Measurements from ENCODE around the gene FLRT1.

FLRT1 gene

DNA sequence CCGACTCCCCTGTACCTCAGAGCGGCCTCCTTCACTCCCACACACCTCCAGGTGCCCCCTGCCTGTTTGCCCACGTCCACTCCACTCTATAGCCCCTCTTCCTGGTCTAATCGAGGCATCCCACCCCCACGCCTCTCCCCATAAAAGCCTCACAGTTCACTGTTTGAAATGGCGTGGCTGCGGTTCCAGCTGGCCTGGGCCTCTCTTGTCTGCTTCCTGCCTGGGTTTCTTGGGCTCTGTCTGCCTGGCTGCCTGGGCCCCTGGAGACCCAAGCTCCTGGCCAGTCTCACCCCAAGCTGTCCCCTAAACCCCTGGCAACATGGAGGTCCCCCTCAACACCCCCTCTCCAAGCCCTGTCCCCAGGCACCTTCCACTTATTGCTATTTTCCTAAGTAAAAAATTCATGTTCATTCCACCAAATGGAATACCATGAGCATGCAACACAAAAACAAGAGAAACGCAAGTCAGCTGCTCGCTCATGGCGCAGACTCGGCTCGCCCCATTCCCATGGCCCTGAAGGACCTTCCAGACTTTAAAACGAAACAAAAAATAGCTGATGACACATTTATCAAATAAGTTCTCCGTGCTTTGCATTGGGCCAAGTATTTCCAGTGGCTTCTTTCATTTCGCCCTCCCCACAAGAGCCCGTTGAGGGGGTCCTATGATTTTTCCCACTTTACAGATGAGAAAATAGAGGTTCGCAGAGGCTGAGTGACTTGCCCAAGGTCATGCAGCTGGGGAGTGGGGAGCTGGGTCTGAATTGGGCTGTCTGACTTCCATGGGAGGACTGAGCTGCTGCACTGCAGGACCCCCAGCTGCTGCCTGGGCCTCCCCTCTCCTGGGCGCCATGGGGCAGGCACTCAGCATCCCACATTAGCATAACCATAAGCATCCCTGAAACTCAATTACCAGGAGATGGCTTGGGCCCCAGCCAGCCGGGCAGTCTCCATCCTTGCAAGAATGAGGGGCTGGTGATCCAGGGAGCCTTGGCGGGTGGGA, 11.7 kb upstream of the FLRT1 start:
- no peak for DNase-seq (ENCODE audit: low read depth)

- DNase-seq (ENCODE audit: low read depth), result no peak
Measured at GRCh38 chr11:64025205-64025604, 10.5 kb upstream of the FLRT1 start.

DNA sequence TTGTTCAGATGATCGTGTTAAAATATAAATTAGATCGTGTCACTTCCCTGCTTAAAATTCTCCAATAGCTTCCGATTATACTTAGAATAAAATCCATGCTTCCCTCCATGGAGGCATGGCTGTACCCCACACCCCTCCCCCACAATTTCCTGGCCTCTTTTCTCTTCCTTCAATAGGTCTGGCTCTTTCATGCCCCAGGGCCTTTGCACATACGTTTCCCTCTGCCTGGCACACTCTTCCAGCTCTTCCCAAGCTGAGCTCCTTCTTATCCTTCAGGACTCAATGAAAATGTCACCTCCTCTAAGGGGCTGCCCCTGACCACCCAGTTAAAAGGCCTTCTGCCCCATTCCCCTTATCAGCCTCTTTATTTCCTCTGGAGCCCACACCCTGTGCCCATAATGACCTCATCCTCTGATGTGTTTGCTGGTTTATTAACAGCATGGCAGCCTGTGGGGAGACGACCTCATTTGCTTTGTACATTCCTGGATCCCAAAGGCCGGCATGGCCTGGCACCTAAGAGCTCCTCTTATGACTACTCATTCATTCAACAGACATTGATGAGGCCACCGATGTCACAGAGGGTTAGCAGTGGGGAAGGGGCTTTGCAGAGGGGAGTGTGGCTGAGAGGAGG, 9.0 kb upstream of the FLRT1 start:
- DNase-seq (ENCODE audit: low read depth), result no peak

- DNase-seq (ENCODE audit: low read depth), result no peak
Measured at GRCh38 chr11:64027651-64028397, 7.9 kb upstream of the FLRT1 start.

DNA sequence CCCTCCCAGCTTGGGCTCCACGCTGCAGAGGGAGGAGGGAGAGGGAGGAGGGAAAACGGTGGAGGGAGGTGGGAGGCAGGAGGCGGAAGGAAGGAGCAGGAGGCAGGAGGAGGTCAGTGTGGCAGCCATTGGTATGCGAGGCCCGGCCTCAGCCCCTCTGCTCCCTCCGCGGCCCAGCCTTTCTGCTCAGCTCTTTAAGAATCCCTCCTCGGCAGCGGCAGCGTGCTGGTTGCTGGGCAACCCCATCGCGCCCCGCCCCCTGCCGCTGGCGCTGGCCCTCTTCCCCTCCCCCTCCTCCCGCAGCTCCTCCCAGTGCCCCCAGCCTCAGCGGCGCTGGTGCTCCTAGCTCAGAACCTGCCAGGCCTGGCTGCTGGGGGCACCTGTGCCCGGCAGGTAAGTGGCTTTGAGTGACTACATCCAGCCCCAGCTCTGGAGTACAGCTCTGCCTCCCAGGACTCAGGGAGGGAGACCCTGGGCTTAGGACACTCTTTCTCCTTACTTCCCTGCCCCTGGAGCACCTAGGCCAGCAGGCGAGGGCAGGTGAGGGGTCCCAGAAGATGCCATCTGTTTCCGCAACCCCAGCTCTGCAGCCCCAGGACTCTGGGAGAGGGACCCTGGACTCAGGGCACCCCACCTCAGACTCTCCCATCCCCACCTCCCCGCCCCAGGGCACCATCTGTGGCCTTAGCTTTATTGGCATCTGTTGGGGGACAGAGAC, 7.2 kb upstream of the FLRT1 start:
- no peak for DNase-seq (ENCODE audit: low read depth)

- no peak for DNase-seq (ENCODE audit: low read depth)
Measured at GRCh38 chr11:64029773-64030172, 6.0 kb upstream of the FLRT1 start.

DNA sequence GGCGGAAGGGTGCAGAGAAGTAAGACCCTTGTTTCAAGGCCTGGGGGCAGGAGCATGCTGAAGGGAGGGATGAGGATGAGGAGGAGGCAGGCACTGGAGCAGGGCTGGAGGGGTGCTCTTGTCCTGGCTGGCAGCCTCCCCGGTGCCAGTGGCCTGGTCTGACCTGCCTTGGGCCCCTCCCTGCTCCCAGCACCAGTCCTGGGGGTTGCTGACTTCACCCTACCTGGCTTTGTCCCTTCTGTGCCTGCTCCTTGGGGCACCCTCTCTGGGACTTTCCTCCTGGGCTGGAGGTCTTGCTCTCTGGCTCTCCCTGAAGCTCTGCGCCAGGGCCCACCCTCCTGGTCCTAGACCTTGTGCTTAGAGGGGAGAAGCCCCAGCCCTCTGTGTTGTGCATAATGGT, 4.7 kb upstream of the FLRT1 start:
- DNase-seq (ENCODE audit: low read depth), result no peak

DNA sequence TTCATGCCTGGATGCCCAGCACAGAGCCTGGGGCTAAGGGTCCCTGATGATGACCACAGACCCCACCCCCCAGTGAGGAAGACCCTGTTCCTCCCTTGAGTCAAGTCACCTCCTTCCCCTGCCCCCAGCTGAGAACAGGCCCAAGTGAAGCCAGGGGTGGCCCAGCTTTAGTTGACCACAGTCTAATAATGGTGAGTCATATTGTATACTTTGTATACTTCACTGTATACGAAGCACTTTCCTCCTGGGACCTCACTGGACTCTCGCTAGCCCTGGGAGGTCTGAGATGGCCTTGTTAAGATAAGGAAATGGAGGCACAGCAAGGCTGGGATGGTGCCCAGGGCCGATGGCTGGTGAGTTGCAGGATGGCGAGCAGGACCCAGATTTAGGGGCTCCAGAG, 3.7 kb upstream of the FLRT1 start:
- DNase-seq (ENCODE audit: low read depth), result no peak

GRCh38 chr11:64034411-64034811, 1.3 kb upstream of the FLRT1 start:
- no peak for DNase-seq (ENCODE audit: low read depth)

DNA sequence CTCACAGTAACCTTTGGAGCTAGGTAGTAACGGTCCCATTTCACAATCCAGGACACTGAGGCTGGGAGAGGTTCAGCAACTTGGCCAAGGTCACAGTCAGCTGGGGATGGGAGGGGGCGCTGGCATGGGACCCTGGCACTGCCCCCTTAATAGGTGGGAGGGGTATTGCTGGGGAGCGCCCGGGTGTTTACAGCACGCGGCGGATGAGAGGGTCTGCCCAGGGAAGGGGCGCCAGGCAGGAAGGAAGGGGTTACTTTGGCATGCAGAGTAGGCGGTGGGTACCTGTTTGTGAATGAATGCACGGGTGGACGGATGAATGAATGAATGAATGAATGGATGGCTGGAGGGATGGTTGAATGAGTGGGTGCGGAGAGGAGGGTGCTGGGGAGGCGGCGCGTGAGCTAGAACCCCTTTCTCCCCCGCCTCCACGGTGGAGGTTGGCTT, 628 bp upstream of the FLRT1 start:
- DNase-seq (ENCODE audit: low read depth), result no peak

- DNase-seq (ENCODE audit: low read depth), result no peak
Measured at GRCh38 chr11:64036087-64037026, 626 bp downstream of the FLRT1 start.

DNA sequence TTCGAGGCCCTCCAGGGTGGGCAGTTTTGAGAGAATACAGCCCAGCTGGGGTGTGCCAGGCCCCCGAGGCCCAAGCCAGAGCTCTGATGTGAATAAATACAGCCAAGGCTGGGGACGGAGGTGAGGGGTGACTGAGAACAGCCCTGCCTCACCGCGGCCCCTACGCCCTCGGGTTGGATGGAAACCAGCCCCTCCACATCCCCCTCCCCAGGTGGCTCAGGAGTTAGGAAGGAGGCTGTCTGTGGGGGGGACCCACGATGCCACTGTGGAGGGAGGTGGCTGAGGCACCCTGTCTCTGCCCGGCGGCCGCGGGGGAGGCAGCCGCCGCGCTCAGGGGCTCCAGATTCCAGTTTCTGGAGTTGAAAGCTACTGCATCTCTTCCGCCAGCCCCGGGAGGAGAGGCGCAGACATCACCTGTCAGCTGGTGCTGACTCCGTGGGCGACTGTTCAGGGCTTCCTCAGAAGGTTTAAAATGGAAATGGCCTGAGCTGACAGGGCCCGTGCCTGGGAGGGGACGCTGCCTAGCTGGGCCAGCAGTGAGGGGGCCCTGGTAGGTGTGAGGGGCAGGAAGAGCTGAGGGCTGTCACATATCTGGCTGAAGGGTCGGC, 1.4 kb downstream of the FLRT1 start:
- DNase-seq (ENCODE audit: low read depth), result no peak

- no peak for DNase-seq (ENCODE audit: low read depth)
Measured at GRCh38 chr11:64038500-64038899, 2.8 kb downstream of the FLRT1 start.

DNA sequence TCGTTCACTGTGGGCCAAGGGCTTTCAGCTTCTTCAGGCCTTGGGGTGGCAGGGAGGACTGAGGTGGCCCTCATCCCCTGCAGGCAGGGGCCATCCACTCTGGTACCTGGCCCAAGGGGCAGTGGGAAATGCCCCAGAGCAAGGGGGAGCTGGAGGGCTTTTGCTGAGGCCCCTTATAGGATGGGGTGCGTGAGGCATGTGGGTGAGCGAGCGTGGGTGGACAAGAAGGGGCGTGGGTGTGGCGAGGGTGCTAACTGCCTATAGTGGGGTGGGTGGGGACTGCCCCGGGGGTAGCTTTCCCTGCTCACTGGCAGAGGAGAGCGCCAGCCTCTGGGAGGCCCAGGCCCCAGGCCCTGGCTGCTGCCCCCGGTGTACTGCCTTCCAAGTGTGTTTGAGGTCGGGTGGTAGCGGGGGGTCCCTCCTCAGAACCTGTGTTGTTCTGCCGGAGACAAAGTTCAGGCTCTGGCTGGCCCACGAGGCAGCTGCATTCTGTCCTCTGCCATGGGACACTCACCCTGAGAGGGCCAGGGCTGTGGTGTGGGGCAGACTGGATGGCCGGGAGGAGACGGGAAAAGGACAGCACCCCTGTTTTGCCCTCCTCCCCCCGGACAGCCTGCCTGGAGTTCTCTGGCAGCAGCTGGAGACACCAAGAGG, 3.4 kb downstream of the FLRT1 start:
- DNase-seq (ENCODE audit: low read depth), result no peak

- DNase-seq (ENCODE audit: low read depth), result no peak
Measured at GRCh38 chr11:64040684-64041322, 5.1 kb downstream of the FLRT1 start.

DNA sequence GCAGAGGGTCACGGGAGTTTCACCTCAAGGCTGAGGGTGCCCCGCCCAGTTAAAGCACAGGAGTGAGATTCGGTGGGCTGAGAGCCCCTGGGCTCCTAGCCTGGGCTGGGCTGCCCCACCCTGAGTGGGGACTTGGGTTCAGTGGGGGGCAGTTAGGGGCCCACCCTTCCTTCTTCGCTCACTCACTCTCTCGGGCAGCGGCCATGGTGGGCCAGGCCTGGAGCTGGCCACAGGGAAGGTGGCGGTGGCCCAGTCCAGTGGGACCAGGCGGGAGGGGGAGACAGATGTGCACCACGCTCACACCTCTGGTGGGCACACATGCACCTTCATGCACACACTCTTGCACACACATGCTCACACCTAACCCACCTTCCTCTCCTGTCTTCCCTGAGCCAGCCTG, 6.1 kb downstream of the FLRT1 start:
- no peak for DNase-seq (ENCODE audit: low read depth)

- no peak for DNase-seq (ENCODE audit: low read depth)
Measured at GRCh38 chr11:64042301-64042700, 6.6 kb downstream of the FLRT1 start.

GRCh38 chr11:64043545-64043944, 7.8 kb downstream of the FLRT1 start:
- no peak for DNase-seq (ENCODE audit: low read depth)

DNA sequence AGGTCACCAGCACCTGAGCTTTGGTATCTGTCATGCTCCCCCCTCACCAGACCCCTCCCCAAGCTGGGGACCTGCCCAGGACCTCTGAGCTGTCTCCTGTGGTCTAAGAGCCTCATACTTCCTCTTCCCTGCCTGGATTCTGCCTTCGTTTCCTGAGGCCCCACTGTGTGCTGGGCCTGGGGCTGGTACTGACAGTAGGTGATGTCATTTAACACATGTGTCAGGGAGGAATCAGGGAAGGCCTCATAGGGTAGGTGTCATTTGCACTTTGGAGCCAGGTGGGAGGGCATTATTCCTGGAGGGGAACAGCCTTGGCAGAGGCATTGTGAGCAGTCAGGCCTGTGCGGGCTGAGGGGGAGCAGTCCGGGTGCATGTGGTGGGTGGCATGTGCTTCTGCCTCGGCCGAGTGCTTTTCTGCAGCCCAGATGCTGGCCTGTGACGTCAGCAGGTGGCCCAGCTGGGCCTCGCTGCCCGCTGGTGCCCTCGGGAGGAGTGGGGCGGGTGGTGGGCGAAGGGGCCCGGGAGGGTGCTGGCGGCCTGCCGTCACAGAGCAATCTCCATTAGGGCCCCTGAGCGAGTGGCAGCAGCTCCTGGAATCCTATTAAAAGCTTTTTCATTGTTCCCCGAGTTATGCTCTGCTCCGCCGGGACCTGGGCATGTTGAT, 9.1 kb downstream of the FLRT1 start:
- no peak for DNase-seq (ENCODE audit: low read depth)

All from stimulated activated CD8-positive, alpha-beta memory T cell treated with anti-CD3 and anti-CD28 coated beads, Interleukin-12 subunit alpha, Interleukin-12 subunit beta, amount 100 ng/mL, for 1 hour (primary cell).